PC-3 (cell line): ENCODE data around the gene NOL6.

Experiments used
- EZH2 ChIP-seq: fragments of 300-600 bp; sonication (generic); IDR thresholded peaks from one replicate; pipeline ENCODE4 v1.6.1; 2017; ENCODE audit warnings: antibody characterized with exemption, mild to moderate bottlenecking, low read length; ENCODE audit not compliant: unreplicated experiment
- TF ChIP-seq, protein P1 (sequence below): fragments of 300-600 bp; sonication (generic); conservative IDR thresholded peaks from 2 replicates; pipeline ENCODE4 v1.5.1; 2017; ENCODE audit warnings: antibody characterized with exemption, low read depth, mild to moderate bottlenecking, low read length

DNA sequence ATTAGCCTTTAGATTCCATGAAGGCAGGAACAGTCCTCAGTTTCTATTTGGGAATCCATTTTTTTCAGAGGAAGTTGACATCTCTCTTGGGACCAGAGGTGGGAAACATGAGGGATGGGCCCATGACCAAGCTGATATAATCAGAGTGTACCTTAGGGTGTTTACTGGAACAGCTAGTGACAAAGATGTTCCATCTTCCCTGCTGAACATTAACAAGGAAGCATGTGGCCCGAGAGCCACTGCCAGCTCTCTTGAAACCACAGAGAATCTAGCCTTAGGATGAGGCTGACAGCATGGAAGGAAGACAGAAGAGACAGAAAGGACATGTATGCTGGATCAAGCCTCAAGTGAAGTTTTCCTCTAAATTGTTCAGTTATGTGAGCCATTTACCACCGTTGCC, 42.3 kb downstream of the NOL6 start:
- TF ChIP-seq, protein P1, sequence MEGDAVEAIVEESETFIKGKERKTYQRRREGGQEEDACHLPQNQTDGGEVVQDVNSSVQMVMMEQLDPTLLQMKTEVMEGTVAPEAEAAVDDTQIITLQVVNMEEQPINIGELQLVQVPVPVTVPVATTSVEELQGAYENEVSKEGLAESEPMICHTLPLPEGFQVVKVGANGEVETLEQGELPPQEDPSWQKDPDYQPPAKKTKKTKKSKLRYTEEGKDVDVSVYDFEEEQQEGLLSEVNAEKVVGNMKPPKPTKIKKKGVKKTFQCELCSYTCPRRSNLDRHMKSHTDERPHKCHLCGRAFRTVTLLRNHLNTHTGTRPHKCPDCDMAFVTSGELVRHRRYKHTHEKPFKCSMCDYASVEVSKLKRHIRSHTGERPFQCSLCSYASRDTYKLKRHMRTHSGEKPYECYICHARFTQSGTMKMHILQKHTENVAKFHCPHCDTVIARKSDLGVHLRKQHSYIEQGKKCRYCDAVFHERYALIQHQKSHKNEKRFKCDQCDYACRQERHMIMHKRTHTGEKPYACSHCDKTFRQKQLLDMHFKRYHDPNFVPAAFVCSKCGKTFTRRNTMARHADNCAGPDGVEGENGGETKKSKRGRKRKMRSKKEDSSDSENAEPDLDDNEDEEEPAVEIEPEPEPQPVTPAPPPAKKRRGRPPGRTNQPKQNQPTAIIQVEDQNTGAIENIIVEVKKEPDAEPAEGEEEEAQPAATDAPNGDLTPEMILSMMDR, result no peak
- no peak for TF ChIP-seq EZH2
